ENCODE data around the gene AHI1.
"Not testable (repeated sequence)": the region's sequence is repeated elsewhere in the genome, so short reads cannot be mapped to it uniquely, and the experiment has no call there.

Gene AHI1

DNA sequence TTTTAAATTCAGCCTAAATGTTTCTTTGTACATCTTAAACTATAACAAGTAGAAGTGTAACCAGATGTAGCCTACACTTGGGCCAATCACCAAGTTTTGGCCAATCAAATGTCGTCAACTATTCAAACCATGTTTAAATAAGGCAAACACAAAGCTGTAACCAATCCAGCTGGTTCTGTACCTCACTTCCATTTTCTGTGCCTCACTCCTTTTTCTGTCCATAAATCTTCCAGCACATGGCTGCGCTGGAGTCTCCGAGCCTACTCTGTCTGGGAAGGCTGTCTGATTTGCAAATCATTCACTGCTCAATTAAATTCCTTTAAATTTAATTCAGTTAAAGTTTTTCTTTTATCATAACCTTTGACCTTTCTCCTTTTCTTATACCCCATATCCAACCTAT, 7.7 kb upstream of the AHI1 start:
- no peak for DNase-seq

DNA sequence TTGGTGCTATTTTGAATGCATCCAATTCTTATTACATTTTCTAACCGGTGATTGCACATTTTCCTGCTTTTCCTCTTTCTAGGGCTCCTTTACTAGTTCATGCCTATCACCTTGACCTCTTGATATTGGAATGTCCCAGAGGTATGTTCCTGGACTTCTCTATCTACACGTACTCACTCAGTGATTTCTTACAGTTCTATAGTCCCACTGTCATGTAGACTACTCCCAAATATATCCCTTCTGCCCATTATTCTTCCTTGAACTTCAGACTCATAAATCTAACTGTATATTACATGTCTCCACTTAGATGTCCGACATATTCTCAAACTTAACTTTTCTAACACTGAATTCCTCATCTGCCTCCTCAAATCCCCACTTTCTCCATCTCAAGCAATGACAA, 7.2 kb upstream of the AHI1 start:
- DNase-seq = no peak

- no peak for DNase-seq
These were observed 6.3 kb upstream of the AHI1 start for GRCh38 chr6:135503703-135504475.

GRCh38 chr6:135499441-135500340, 2.2 kb upstream of the AHI1 start:
- no peak for DNase-seq

GRCh38 chr6:135498185-135498841, 773 bp upstream of the AHI1 start:
- DNase-seq = peak; percentile 33 to 63

- DNase-seq = no peak
These were observed 634 bp downstream of the AHI1 start for GRCh38 chr6:135496800-135497411.

- DNase-seq = no peak
These were observed 4.2 kb downstream of the AHI1 start for GRCh38 chr6:135493218-135493961.

DNA sequence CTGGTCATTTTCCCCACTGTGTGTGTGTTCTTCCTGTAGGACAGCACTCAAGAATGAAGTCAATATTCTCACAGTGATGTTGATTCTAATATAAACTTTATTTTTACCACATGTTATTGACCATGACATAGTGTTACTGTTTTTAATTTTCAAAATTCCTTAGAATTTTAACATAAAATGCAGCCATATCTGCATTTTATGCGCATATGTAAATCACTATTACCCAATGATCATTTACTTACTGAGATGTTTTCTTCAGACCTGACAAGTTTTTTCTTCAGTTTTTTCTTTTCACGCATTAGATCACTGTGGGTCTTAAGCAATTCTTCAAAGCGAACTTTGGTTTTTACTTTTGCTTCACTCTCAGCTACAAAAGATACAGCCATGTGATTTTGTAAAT, 7.2 kb downstream of the AHI1 start:
- no peak for DNase-seq

- DNase-seq = no peak
These were observed 9.5 kb downstream of the AHI1 start for GRCh38 chr6:135488023-135488422.

- DNase-seq = not testable (repeated sequence)
These were observed 13.6 kb downstream of the AHI1 start for GRCh38 chr6:135483903-135484302.

DNA sequence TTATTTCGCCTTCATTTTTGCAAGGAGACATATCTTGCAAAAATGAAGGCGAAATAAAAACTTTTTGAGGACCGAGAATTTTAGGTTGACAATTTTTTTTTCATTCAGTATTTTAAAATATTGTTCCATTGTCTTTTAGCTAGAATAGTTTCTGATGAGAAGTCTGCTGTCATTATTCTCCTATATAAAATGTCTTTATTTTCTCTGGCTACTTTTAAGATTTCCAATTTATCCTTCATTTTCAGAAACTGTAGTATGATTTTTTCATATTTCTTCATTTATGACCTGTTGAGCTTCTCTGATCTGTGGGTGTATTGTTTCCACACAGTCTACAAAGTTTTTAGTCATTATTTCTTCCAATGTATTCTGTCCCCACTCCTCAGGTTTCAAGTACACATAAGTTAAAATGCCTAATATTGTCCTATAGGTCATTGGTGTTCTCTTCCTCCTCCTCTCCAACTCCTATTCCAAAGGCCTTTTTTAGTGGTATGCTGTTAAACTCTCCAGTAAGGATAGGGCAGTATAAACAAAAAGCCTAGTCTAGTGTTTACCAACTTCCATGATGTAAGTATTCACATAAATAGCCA, 15.7 kb downstream of the AHI1 start:
- no peak for DNase-seq

GRCh38 chr6:135479601-135480000, 17.9 kb downstream of the AHI1 start:
- DNase-seq = no peak

DNA sequence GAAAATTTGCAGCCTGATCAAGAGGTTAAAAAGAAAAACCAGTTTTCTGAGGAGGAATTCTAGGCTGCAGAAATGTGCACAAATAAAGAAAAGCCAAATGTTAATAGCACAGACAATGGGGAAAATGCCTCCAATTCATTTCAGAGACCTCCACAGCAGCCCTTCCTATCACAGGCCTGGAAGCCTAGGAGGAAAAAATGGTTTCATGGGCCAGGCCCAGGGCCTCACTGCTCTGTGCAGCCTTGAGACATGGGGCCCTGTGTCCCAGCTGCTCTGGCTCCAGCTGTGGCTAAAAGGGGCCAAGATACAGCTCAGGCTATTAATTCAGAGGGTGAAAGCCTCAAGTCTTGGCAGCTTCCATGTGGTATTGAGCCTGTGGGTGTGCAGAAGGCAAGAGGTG, 18.9 kb downstream of the AHI1 start:
- no peak for DNase-seq

- no peak for DNase-seq
These were observed 22.2 kb downstream of the AHI1 start for GRCh38 chr6:135475292-135475886.

GRCh38 chr6:135474362-135474761, 23.2 kb downstream of the AHI1 start:
- DNase-seq = no peak

DNA sequence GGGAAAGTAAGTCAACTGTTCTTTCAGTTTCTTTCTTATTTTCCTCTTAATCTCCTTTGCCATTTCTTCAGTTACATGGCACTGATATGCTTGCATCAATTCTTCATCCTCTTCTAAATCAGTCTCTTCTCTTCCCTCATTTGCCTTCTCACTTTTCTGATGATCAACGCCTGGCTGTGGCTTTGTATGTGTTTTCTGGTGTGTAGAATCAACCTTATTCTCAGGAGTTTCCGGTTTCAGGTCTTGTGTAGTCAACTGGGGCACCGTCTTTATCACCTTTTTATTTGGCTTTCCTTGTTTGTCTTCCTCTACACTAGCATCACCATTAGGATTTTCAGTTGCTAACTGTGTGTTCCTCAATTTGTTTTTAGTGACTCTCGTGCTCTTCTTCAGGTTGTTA, 31.6 kb downstream of the AHI1 start:
- no peak for DNase-seq

- DNase-seq = no peak
These were observed 32.2 kb downstream of the AHI1 start for GRCh38 chr6:135465307-135465706.

DNA sequence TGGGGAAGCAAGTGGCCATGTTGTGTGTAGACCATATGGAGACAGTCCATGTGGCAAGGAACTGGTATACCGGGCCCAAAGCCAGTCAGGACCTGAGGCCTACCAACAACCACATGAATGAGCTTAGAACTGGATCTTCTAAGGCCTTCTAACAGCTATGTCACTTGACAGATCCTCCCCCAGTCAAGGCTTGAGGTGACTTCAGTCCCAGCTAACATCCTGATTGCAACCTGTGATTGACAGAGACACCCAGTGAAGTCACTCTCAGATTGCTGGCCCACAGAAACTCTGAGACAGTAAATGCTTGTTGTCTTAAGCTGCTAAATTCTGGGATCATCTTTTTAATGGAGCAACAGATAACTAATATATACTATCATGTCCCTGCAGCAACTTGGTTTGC, 32.9 kb downstream of the AHI1 start:
- DNase-seq = no peak

- no peak for DNase-seq
These were observed 36.3 kb downstream of the AHI1 start for GRCh38 chr6:135461208-135461607.

DNA sequence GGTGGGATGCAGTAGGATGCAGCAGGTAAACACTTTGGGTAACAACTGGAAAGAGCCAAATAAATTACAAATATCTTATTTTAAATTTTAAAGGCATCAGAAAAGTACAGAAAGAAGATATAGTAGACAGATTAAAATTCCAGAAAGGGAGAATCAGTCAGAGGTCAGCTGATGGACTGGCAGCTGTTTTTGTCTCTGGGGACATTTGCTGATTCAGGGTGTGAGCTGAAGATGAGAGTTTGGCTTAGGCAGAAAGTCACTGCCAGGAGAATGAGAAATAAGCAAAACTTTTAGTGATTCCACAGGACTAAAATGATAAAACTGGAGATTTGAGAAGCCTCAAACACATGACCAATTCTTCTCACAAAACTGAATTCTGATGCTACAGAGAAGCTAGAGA, 39.5 kb downstream of the AHI1 start:
- no peak for DNase-seq

DNA sequence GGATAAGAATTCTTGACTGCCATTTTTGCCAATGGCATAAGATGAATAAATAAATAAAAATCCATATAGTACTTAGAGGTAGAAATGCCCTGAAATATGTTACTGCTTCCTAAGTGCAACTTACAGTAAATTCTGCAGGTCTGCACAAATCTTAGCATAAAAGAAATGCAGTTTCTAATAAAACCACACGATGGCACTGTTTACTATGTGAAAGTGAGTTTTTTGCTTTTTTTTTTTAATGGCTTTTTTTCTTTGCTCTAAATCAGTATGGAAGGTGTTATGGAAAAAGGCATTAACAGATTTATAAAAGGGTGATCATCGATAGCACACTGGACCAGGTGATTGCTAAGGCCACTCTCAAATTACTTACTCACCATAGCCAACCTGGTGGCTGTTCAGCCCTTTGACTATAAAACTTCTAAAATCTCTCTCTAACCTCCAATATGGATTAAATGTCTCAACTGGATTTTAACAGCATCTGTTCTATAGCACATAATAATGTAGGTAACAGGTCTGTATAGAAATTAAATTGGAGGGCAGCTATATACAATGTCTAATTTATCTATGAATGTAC, 45.8 kb downstream of the AHI1 start:
- peak in 1 of 2 experiments; percentile 27 for DNase-seq

Measured in NCI-H526 (cell line).